Measurements from ENCODE around the gene CTAGE9.

Gene CTAGE9

DNA sequence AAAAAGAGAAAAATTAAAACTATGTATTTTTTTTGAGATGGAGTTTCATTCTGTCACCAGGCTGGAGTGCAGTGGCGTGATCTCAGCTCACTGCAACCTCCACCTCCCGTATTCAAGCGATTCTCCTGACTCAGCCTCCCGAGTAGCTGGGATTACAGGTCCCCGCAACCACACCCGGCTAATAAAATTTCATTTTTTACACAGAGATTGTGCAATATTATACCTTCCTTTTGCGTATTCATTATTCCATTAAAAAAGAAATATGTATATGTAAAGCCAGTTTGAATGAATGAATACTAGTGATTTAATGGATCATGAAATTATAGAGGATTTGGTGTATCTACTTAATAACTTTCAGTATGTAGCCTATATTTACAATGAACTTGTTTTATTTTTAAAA lies 38.2 kb upstream of the CTAGE9 start:
- TF ChIP-seq, protein P1, sequence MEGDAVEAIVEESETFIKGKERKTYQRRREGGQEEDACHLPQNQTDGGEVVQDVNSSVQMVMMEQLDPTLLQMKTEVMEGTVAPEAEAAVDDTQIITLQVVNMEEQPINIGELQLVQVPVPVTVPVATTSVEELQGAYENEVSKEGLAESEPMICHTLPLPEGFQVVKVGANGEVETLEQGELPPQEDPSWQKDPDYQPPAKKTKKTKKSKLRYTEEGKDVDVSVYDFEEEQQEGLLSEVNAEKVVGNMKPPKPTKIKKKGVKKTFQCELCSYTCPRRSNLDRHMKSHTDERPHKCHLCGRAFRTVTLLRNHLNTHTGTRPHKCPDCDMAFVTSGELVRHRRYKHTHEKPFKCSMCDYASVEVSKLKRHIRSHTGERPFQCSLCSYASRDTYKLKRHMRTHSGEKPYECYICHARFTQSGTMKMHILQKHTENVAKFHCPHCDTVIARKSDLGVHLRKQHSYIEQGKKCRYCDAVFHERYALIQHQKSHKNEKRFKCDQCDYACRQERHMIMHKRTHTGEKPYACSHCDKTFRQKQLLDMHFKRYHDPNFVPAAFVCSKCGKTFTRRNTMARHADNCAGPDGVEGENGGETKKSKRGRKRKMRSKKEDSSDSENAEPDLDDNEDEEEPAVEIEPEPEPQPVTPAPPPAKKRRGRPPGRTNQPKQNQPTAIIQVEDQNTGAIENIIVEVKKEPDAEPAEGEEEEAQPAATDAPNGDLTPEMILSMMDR (IDR thresholded peaks at IDR 0.05; ENCODE audit: control insufficient read depth, extremely low read depth, insufficient read depth) = no peak
- no peak overlapping the region for H3K4me3 ChIP-seq (ENCODE audit: low read depth, low read length)
- DNase-seq (ENCODE audit: low read depth) = no peak

DNA sequence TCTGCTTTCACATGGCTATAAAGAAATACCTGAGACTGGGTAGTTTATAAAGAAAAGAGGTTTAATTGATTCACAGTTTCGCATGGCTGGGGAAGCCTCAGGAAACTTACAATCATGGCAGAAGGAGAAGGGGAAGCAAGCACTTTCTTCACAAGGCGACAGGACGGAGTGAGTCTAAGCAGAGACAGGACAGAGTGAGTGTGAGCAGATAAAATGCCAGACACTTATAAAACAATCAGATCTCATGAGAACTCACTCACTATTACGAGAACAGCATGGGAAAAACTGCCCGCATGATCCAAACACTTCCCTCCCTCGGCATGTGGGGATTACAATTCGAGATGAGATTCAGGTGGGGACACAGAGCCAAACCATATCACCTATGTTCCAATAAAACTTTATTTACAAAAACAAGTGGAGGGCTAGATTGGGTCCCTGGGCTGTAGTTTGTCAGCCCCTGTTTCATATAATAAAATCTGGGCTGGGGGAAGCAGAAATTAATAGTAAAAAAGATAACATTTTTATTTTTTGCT lies 37.1 kb upstream of the CTAGE9 start:
- H3K4me3 ChIP-seq (ENCODE audit: low read depth, low read length) = no peak overlapping the region
- TF ChIP-seq, protein P1 (IDR thresholded peaks at IDR 0.05; ENCODE audit: control insufficient read depth, extremely low read depth, insufficient read depth) = no peak
- no peak for DNase-seq (ENCODE audit: low read depth)

DNA sequence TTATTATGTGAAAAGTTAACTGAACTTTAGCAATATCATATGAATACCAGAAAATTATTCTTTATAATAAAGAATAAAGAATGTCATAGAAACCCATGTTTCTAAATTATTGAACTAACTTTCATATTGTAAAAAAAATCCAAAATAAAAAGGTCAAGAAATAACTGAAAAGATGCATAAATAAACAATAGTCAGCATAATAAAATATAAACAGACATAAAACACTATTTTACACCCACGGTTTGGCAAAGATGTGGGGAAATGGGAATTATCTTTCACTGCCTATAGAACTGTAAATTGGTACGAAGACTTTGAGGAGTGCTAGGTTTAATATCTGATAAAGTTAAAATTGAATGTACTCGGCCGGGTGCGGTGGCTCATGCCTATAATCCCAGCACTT lies 34.7 kb upstream of the CTAGE9 start:
- no peak overlapping the region for H3K4me3 ChIP-seq (ENCODE audit: low read depth, low read length)
- DNase-seq (ENCODE audit: low read depth) = no peak
- TF ChIP-seq, protein P1 (IDR thresholded peaks at IDR 0.05; ENCODE audit: control insufficient read depth, extremely low read depth, insufficient read depth) = no peak

DNA sequence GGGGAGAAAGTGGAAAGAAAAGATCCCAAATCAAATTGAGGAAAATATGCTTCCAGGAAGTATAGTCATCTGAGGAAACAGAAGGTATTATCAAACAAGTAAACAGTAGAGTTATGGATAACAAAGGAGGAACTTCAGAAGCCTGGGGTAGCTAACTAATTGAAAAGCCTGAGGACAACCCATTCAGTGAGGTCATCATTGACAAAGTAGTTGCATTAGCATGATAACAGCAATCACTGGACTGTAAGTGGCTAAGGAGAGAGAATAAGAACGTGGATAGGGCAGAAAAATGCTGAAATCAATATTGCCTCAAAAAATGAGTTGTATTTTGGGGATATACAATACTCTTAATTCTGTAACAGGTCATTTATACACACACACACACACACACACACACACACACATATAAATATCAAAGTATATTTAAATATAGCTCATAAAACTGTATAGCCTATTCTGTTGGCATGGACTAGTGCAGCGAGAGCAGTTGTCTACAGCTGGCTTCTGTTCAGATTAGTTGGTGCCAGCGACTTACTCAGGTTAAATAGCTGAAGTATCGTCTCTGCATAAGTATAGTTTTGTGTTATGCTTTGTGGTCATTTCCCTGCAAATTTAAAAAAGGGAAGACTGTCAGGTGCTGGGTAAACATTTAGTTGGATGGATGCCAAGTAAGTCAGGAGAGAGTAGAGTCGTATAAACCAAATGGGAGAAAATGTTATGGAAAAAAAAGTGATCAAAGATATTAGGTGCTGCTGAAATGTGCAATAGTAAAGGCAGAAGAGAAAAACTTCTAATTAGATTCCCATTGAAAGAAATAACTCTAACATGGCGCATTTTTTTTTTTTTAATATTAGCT lies 33.8 kb upstream of the CTAGE9 start:
- DNase-seq (ENCODE audit: low read depth) = no peak
- no peak overlapping the region for H3K4me3 ChIP-seq (ENCODE audit: low read depth, low read length)
- TF ChIP-seq, protein P1 (IDR thresholded peaks at IDR 0.05; ENCODE audit: control insufficient read depth, extremely low read depth, insufficient read depth) = no peak

DNA sequence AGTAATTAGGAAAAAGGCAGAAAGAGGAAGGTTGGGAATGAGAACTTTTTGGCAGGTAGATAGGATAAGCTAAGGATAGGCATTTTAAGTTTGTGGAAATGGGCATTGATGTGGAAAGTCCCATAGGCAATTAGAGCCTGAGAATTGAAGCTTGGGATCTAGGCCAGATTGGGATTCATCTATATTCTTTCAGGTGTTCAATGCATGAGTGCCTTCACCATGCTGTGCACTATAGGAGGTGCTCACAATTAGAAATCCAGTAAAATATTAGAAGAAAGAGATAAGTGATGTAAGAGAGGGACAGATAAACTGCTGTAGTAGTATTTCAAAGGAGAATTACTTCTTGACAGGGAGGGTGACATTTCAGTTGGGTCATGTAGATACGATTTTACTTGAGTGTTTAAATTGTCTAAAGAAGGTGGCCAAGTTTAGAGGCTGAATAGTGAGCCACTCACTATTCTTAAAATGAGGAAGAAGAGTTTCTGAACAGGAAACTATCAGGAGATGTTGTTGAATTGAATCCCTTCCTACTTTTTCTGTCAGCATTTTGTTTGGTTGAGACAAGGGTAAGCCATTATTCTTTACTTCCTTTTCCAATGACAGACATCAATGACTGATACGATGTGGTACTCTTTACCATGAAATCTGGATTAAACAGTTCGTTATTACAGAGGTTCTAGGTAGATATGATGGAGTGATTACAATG lies 31.0 kb upstream of the CTAGE9 start:
- H3K4me3 ChIP-seq (ENCODE audit: low read depth, low read length) = no peak overlapping the region
- no peak for DNase-seq (ENCODE audit: low read depth)
- TF ChIP-seq, protein P1 (IDR thresholded peaks at IDR 0.05; ENCODE audit: control insufficient read depth, extremely low read depth, insufficient read depth) = no peak

DNA sequence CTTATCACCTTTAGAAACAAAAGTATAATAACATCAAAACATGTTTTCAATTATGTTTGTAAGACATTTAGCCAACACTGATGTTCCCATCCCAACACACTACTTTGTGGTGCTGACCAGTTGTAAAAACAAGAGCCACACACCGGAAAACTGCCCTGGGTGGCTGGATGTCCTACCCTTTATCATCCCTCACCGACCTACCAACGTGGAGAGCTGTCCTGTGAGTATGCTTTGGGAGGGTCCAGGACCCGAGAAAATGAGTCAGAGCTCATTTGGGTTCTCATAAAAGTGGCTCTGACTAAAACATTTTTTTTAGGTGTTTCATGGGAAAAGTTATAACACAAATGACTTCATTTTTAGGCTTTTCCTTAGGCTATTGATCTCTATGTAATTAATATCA lies 29.3 kb upstream of the CTAGE9 start:
- no peak for DNase-seq (ENCODE audit: low read depth)
- H3K4me3 ChIP-seq (ENCODE audit: low read depth, low read length) = no peak overlapping the region
- TF ChIP-seq, protein P1 (IDR thresholded peaks at IDR 0.05; ENCODE audit: control insufficient read depth, extremely low read depth, insufficient read depth) = no peak
